A673 (cell line): ENCODE data around the gene PAM16. TPM values are rescaled to one million over a fixed set of nuclear protein-coding genes. Genes with fewer than 3 reads are reported as not detected.
A peak's percentile ranks its signal among the peaks of the same experiment; 100 is the strongest.

Experiments used
- BruUV-seq: library from RNA; stranded (reverse); fragments of 400-500 nt; replicated peaks from 2 replicates; lab custom pipeline; 2021; lab: Mats Ljungman, UMichigan
- CTCF ChIA-PET: fragments of 300-600 bp; sonication (Branson Sonifier 250); formaldehyde crosslinking; loops from one replicate; lab custom pipeline; 2022; ENCODE audit warnings: antibody characterized with exemption; lab: Charles Lee
- POLR2A ChIA-PET: fragments of 300-600 bp; sonication (Branson Sonifier 250); formaldehyde crosslinking; loops from one replicate; lab custom pipeline; 2022; ENCODE audit warnings: antibody characterized with exemption; ENCODE audit not compliant: low non-redundant PET; lab: Charles Lee
- DNase-seq: peaks from one replicate; pipeline ENCODE4 v3.0.0-alpha.2; 2015; ENCODE audit warnings: low spot score
- H3K27ac ChIP-seq: fragments of 200-600 bp; sonication (generic); 2 replicates; pipeline ENCODE4 v1.5.1; 2016; ENCODE audit warnings: mixed run types, low read depth, mild to moderate bottlenecking, mixed read lengths, antibody characterized with exemption, low read length; ENCODE audit not compliant: poor library complexity, severe bottlenecking
- H3K27me3 ChIP-seq: fragments of 200-600 bp; sonication (generic); replicated peaks from 2 replicates; pipeline ENCODE4 v1.6.1; 2017; ENCODE audit warnings: mixed run types, low read depth, mild to moderate bottlenecking, mixed read lengths, antibody characterized with exemption, low read length; ENCODE audit not compliant: insufficient read depth, poor library complexity
- H3K36me3 ChIP-seq: fragments of 200-600 bp; sonication (generic); 2 replicates; pipeline ENCODE4 v1.6.1; 2016; ENCODE audit warnings: mixed run types, mild to moderate bottlenecking, mixed read lengths, antibody characterized with exemption, low read length; ENCODE audit not compliant: insufficient read depth, poor library complexity, severe bottlenecking
- H3K4me1 ChIP-seq: fragments of 200-600 bp; sonication (generic); 2 replicates; pipeline ENCODE4 v1.6.1; 2017; ENCODE audit warnings: mixed run types, mild to moderate bottlenecking, mixed read lengths, antibody characterized with exemption, low read length; ENCODE audit not compliant: insufficient read depth, poor library complexity, severe bottlenecking
- H3K4me3 ChIP-seq: fragments of 200-600 bp; sonication (generic); 2 replicates; pipeline ENCODE4 v1.5.1; 2016; ENCODE audit warnings: low read depth, mixed run types, mild to moderate bottlenecking, mixed read lengths, low read length; ENCODE audit not compliant: poor library complexity, severe bottlenecking
- H3K9me3 ChIP-seq: fragments of 200-600 bp; sonication (generic); 2 replicates; pipeline ENCODE4 v1.6.1; 2016; ENCODE audit warnings: mixed run types, low read depth, mild to moderate bottlenecking, mixed read lengths, antibody characterized with exemption, low read length; ENCODE audit not compliant: poor library complexity, severe bottlenecking
- EZH2 ChIP-seq: fragments of 200-600 bp; sonication (generic); IDR thresholded peaks from 2 replicates; pipeline ENCODE4 v1.6.1; 2017; ENCODE audit warnings: borderline replicate concordance, low read depth, mild to moderate bottlenecking, mixed read lengths, antibody characterized with exemption, low read length; ENCODE audit not compliant: poor library complexity, severe bottlenecking
- intact Hi-C: fragments of 100-400 bp; cut with micrococcal nuclease; formaldehyde crosslinking; loops from one replicate; pipeline ENCODE4 v1.10.0; 2022; ENCODE audit not compliant: unreplicated experiment
- total RNA-seq: library from RNA; stranded (reverse); gene quantifications from 2 replicates; pipeline ENCODE4 v1.2.3, GENCODE V29; 2021
- TF ChIP-seq, protein P1 (sequence below): fragments of 300-800, 200-600 bp; sonication (generic); conservative IDR thresholded peaks from 2 replicates; pipeline ENCODE4 v1.5.1; 2017; ENCODE audit warnings: low read depth, mild to moderate bottlenecking, antibody characterized with exemption, low read length, moderate library complexity, mixed read lengths

Gene PAM16
- total RNA-seq, 1 experiment from 2014 or later: 90.3 TPM

DNA sequence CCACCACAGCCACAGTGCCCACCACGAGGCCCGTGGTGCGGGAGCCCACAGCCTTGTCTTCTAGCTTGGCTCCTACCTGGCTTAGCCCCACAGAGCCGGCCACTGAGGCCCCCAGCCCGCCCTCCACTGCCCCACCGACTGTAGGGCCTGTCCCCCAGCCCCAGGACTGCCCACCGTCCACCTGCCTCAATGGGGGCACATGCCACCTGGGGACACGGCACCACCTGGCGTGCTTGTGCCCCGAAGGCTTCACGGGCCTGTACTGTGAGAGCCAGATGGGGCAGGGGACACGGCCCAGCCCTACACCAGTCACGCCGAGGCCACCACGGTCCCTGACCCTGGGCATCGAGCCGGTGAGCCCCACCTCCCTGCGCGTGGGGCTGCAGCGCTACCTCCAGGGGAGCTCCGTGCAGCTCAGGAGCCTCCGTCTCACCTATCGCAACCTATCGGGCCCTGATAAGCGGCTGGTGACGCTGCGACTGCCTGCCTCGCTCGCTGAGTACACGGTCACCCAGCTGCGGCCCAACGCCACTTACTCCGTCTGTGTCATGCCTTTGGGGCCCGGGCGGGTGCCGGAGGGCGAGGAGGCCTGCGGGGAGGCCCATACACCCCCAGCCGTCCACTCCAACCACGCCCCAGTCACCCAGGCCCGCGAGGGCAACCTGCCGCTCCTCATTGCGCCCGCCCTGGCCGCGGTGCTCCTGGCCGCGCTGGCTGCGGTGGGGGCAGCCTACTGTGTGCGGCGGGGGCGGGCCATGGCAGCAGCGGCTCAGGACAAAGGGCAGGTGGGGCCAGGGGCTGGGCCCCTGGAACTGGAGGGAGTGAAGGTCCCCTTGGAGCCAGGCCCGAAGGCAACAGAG, 31.0 kb upstream of the PAM16 start:
- CTCF ChIA-PET: no interaction called here
- DNase-seq: no peak
- Histone ChIP-seq H3K27ac (no peak overlapping the region), H3K4me3 (no peak overlapping the region), H3K27me3 (no peaks in the 10 kb centered on the region), H3K4me1 (peaks cover 14% of the 10 kb centered on the region), H3K9me3 (no peaks in the 10 kb centered on the region), H3K36me3 (no peaks in the 10 kb centered on the region)
- POLR2A ChIA-PET: no interaction called here
- TF ChIP-seq, protein P1, sequence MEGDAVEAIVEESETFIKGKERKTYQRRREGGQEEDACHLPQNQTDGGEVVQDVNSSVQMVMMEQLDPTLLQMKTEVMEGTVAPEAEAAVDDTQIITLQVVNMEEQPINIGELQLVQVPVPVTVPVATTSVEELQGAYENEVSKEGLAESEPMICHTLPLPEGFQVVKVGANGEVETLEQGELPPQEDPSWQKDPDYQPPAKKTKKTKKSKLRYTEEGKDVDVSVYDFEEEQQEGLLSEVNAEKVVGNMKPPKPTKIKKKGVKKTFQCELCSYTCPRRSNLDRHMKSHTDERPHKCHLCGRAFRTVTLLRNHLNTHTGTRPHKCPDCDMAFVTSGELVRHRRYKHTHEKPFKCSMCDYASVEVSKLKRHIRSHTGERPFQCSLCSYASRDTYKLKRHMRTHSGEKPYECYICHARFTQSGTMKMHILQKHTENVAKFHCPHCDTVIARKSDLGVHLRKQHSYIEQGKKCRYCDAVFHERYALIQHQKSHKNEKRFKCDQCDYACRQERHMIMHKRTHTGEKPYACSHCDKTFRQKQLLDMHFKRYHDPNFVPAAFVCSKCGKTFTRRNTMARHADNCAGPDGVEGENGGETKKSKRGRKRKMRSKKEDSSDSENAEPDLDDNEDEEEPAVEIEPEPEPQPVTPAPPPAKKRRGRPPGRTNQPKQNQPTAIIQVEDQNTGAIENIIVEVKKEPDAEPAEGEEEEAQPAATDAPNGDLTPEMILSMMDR: no peak
- no peak for TF ChIP-seq EZH2
- no TSS peak for BruUV-seq
- intact Hi-C loops: no loop called here

DNA sequence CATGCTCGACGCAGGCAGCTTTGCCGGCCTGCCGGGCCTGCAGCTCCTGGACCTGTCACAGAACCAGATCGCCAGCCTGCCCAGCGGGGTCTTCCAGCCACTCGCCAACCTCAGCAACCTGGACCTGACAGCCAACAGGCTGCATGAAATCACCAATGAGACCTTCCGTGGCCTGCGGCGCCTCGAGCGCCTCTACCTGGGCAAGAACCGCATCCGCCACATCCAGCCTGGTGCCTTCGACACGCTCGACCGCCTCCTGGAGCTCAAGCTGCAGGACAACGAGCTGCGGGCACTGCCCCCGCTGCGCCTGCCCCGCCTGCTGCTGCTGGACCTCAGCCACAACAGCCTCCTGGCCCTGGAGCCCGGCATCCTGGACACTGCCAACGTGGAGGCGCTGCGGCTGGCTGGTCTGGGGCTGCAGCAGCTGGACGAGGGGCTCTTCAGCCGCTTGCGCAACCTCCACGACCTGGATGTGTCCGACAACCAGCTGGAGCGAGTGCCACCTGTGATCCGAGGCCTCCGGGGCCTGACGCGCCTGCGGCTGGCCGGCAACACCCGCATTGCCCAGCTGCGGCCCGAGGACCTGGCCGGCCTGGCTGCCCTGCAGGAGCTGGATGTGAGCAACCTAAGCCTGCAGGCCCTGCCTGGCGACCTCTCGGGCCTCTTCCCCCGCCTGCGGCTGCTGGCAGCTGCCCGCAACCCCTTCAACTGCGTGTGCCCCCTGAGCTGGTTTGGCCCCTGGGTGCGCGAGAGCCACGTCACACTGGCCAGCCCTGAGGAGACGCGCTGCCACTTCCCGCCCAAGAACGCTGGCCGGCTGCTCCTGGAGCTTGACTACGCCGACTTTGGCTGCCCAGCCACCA, 30.2 kb upstream of the PAM16 start:
- Histone ChIP-seq H3K36me3 (no peaks in the 10 kb centered on the region), H3K9me3 (no peaks in the 10 kb centered on the region), H3K4me1 (peaks cover 5% of the 10 kb centered on the region), H3K27me3 (no peaks in the 10 kb centered on the region), H3K4me3 (no peak overlapping the region), H3K27ac (no peak overlapping the region)
- TF ChIP-seq EZH2: no peak
- ChIA-PET POLR2A (no interaction called here), CTCF (no interaction called here)
- intact Hi-C loops: no loop called here
- BruUV-seq: no TSS peak
- no peak for DNase-seq

GRCh38 chr16:4380119-4381063, 29.3 kb upstream of the PAM16 start:
- no peak overlapping the region for H3K4me3 ChIP-seq
- no peak for DNase-seq
- no TSS peak for BruUV-seq
- no peaks in the 10 kb centered on the region for H3K27me3 ChIP-seq
- no peaks in the 10 kb centered on the region for H3K9me3 ChIP-seq
- ChIA-PET CTCF (interaction anchor here (0.7 kb wide), 1 partner anchor 47 kb away, joined by 7 read pairs; no protein-coding TSS in a partner anchor), POLR2A (no interaction called here)
- H3K27ac ChIP-seq: peak overlapping the region; percentile 37
- H3K4me1 ChIP-seq: no peaks in the 10 kb centered on the region
- no peak for TF ChIP-seq EZH2
- TF ChIP-seq, protein P1: no peak
- no peaks in the 10 kb centered on the region for H3K36me3 ChIP-seq
- intact Hi-C loops: no loop called here
